NCI-H2171 (cell line): Measurements from ENCODE around the gene CKAP5.

Experiments
- DNase-seq: peaks from one replicate; lab custom pipeline; 2025; lab: John Stamatoyannopoulos, UW

Gene CKAP5

DNA sequence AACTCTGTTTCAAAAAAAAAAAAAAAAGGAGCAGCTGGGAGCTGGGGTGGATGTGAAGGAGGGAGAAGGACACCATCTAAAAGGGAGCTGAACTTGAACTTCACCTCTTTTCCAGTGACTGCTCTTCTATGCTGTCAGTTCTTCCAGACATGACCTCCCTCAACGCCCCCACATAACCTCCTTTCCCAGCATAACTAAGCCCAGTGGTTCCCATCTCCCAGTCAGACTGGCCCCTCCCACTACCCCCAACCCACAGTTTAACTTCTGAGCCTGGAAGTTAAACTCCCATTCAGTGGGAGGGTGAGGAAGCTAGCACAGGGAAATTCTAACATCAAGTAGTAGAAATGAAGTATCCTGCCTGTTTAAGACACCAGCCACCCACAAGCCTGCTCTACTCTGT, 147.5 kb downstream of the CKAP5 start:
- DNase-seq = no peak

DNA sequence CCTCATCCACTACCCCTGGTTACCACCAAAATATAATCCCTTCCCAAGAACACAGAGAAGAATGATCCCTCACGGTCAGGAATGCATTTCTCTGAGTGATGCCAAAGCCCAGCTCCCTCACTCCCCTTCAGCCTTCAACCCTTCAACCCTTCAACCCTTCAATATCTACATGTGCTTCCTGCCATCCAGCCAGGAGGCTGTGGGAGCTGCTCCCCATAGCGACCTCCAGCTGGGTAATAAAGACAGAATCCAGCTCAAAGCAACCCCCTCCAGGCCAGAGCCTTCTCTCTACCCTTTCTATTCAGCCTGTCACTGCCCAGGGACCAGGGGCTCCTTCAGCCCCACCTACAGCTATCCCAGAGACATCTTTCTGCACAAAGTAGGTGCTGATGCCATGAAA, 148.4 kb downstream of the CKAP5 start:
- no peak for DNase-seq

DNA sequence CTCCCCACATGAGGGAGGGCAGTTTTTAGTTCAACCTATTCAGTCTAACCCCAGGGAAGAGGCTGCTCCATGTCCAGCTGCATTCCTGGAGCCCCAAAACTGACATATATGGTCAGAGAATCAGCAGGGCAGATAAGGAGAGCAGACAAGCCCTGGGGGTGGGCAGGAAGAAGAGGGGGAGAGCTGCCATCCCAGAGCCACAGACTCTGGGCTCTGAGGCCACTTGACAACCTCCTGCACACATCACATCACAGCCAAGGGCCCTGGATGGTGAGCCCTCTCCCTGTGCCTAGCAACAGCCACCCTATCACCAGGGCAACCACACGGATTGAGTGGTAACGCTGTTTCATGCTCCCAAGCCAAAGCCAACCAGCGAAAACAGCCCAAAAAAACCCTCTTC, 148.8 kb downstream of the CKAP5 start:
- no peak for DNase-seq

DNA sequence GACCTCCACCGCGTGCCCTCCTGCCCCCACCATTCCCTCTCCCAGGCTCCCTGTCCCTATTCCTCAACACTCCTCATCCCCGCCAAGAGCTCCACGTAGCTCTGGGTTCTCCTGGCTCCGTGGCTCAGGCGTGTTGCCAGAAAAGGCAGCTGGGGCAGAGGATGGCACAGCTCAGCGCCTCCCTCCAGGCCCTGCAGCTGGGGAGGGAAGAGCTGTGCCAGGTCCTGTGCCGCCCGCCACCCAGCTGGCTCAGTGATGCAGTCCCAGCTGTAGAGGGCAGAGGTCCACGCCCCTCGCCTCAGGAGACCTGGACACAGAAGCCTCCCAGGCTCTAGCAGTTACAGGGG, 149.9 kb downstream of the CKAP5 start:
- DNase-seq = no peak

DNA sequence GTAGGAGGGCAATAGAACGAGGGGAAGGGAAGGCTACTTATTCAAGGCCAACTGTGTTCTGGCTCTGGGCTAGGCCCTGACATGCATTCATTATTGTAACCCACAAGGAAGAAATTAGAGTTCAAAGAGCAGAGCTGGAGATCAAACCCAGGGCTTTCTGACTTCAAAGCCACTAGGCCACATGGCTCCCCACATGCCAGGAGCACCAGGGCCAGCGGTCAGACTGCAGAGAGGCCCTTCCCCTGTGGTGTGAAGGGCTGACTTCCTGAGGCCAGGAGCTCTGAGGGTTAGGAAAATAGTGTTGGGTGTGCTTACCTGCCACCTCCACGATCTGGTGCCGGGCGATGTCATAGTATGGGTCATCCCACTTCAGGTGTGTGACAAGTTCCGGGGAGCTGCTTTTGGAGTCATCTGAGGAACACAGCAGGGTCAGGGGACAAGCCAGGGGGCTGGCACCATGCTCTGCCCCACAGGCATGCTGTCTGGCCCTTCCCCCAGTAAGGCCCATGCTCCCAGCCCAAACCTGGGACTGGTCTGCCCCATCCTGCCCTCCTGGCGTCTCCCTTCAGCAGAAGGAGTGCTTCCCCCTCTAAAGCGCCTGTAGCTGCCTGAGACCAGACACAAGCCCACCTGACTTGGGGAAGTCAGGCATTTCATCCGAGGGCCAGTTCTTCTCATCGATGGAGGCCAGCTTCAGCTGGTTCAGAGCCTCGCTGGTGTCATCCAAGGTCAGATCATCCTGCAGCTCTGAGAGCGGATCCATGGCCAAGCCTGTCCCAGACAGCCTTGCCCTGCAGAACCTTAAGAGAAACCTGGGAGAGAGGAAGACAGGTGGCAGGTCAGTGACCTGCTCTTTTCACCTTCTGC, 150.5 kb downstream of the CKAP5 start:
- no peak for DNase-seq

DNA sequence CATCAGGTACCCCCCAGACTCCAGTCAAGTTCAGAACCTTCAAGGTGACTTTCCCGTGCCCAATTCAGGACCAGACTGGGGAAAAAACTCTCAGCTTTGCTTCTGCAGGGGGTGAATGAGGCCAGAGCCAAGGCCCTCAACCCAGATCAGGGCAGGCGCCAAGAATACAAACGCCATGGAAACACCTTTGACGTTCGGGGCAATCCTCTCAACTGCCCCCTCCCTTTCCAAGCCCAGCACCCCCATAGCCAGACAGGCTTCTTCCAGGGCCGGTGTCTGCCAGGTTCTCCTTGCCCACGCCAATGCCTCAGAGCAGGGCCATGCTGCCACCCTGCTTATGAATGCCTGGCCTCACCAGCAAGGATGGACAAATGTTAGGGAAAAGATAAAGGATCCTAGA, 151.5 kb downstream of the CKAP5 start:
- DNase-seq = no peak

DNA sequence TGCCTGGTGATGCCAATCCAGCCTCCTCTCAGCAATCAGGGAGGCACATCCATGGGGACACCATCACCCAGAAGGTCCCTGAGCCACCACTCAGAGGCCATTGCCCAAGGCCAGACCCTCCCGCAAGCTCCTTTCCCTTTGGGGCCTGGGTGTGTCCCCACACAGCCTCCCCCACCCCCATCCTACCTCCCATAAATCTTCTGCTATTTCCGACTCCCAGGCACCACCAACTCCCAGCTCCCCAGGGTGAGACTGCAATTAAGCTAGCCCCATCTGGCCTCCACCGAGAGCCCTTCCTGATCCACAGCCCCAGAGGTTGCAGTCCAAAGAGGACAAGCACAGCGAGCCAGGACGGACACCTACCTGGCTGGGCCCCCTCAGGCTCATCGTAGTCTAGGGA, 152.0 kb downstream of the CKAP5 start:
- no peak for DNase-seq

DNA sequence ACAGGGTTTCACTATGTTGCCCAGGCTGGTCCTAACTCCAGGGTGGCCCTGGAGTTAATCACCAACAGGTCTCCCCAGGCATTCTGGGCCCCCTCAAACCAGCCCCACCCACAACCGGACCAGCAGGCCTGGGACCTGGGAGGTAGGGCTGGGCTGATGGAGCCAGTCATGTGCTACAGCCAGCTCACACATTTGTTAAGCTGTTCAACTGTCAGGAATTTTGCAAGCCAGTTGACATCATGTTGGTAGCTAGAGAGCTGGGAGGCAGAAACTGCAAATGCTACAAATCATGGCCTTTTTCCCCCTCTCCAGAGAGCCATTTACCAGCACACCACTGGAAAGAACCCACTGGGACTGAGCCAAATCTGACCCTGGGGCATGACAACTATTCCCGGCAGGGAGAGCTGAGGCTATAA, 152.5 kb downstream of the CKAP5 start:
- no peak for DNase-seq
